Peyer's patch (tissue), 4 donors: ENCODE measurements around the gene TMEM259. TPM values are rescaled to one million over a fixed set of nuclear protein-coding genes. Genes with fewer than 3 reads are reported as not detected.

Experiments
- DNase-seq, 3 donors: peaks; one replicate each; pipeline ENCODE4 v3.0.0-alpha.2; 2017 to 2019
- H3K27ac ChIP-seq, 4 donors: fragments of 200-600 bp; sonication (generic); one replicate each; pipeline ENCODE4 v1.5.1; 2016 to 2019
- H3K27me3 ChIP-seq, 2 donors: fragments of 200-600 bp; sonication (generic); one replicate each; pipeline ENCODE4 v1.5.1; 2019
- H3K36me3 ChIP-seq, 3 donors: fragments of 200-600 bp; sonication (generic); one replicate each; pipeline ENCODE4 v1.5.1; 2016 to 2019
- H3K4me1 ChIP-seq, 4 donors: fragments of 200-600 bp; sonication (generic); one replicate each; pipeline ENCODE4 v1.5.1; 2016 to 2019
- H3K4me3 ChIP-seq, 4 donors: fragments of 200-600 bp; sonication (generic); 1 replicate in 3 of 4; 2 replicates in 1 of 4; pipeline ENCODE4 v1.5.1; 2016 to 2019; ENCODE audit warnings: mild to moderate bottlenecking in 1 of 4
- H3K9me3 ChIP-seq, 4 donors: fragments of 200-600 bp; sonication (generic); one replicate each; pipeline ENCODE4 v1.5.1; 2016 to 2019; ENCODE audit warnings: mild to moderate bottlenecking in 1 of 4
- POLR2A ChIP-seq, 2 donors: fragments of 450-650 bp; IDR thresholded peaks; one replicate each; pipeline ENCODE4 v1.5.1; 2017; ENCODE audit warnings: antibody characterized with exemption in 2 of 2, mild to moderate bottlenecking in 2 of 2, moderate library complexity in 2 of 2
- total RNA-seq, 4 donors: library from RNA; depleted of rRNA; stranded (reverse); fragments of >200 nt; gene quantifications; one replicate each; pipeline ENCODE4 v1.1.0, GENCODE V29; 2016
- TF ChIP-seq, protein P1 (sequence below), 6 experiments: fragments of 450-650 bp in 4 of 6; fragments of 200-600 bp in 2 of 6; sonication (generic) in 1 of 6; IDR thresholded peaks; one replicate each; pipeline ENCODE4 v1.5.1; 2017 to 2019; ENCODE audit warnings: antibody characterized with exemption in 6 of 6, mild to moderate bottlenecking in 3 of 6, moderate library complexity in 1 of 6

The TMEM259 gene
- total RNA-seq, 4 donors from 2014 or later, result 287 to 409 (median 366) TPM

DNA sequence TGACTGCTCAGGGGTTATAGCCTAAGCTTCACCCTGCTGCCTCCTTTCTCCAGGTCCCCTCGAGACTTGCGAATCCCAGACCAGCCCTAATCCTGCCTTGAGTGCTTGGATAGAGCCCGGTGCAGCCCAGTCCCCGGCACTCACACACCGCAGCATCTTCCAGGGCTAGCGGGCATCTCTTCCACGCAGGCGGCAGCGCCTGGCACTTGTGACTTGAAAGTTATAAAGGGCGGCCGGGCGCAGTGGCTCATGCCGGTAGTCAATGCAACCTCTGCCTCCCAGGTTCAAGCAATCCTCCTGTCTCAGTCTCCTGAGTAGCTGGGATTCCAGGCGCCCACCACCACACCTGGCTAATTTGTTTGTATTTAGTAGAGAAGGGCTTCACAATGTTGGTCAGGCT is 34.8 kb downstream of the TMEM259 start:
- no peak for DNase-seq
- H3K36me3 ChIP-seq, result peaks cover 0 to 28% (median 0%) of the 10 kb centered on the region in 3 donors

DNA sequence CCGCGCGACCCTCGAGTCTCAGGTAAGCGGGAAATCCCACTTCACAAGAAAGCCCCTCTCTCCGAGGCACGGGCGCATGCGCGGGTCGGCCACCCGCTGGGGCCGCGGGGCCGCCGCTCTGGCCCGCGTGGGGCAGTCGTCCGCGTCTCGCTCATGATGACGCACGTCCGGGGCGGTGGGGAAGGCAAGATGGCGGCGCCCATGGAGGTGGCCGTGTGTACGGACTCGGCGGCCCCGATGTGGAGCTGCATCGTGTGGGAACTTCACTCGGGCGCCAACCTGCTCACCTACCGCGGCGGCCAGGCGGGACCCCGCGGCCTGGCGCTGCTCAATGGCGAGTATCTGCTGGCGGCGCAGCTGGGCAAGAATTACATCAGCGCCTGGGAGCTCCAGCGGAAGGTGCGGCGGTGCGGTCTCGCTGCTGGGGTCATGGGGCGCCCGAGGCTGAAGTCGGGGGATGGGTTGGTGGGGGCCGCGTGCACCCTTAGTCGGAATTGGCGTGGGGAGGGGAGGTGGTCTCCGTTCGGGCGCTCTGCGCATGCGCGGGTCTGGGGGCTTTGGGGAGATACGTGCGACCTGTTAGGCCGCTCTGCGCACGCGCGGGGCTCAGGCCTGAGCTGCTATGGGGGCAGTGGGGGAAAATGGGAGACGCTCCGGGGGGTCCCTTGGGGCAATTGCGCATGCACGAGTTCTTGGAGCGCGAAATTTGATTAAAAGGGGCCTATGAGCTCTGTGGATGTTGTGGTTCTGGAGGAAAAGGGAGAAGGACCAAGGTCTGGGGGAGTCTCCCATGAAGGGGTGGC is 36.6 kb downstream of the TMEM259 start, which contains the start of gene WDR18:
Gene WDR18, plus strand, starts transcription at position 181 of the 803 bp plus-strand sequence. Its CDS starts 9 bp downstream, at position 190.
- Histone ChIP-seq H3K4me1 (peaks cover 4 to 24% (median 8%) of the 10 kb centered on the region in 4 donors), H3K27me3 (no peaks in the 10 kb centered on the region), H3K36me3 (peaks cover 0 to 17% (median 0%) of the 10 kb centered on the region in 3 donors), H3K9me3 (no peaks in the 10 kb centered on the region), H3K4me3 (peak within 1 kb of the TSS; percentile 95 to 100 (median 97)), H3K27ac (peak within 1 kb of the TSS; percentile 78 to 92 (median 88))
- peak; percentile 94 to 97 (median 94) for DNase-seq
- peak; percentile 57 to 65 for TF ChIP-seq POLR2A (IDR thresholded peaks at IDR 0.05)
- TF ChIP-seq, protein P1, sequence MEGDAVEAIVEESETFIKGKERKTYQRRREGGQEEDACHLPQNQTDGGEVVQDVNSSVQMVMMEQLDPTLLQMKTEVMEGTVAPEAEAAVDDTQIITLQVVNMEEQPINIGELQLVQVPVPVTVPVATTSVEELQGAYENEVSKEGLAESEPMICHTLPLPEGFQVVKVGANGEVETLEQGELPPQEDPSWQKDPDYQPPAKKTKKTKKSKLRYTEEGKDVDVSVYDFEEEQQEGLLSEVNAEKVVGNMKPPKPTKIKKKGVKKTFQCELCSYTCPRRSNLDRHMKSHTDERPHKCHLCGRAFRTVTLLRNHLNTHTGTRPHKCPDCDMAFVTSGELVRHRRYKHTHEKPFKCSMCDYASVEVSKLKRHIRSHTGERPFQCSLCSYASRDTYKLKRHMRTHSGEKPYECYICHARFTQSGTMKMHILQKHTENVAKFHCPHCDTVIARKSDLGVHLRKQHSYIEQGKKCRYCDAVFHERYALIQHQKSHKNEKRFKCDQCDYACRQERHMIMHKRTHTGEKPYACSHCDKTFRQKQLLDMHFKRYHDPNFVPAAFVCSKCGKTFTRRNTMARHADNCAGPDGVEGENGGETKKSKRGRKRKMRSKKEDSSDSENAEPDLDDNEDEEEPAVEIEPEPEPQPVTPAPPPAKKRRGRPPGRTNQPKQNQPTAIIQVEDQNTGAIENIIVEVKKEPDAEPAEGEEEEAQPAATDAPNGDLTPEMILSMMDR (IDR thresholded peaks at IDR 0.05), result peak; percentile 13 to 56 (median 36)

More for the DNA sequence above, 34.8 kb downstream of the TMEM259 start:
- H3K4me1 ChIP-seq, result peaks cover 4 to 24% (median 8%) of the 10 kb centered on the region in 4 donors
- H3K27ac ChIP-seq, result no peak overlapping the region
- H3K4me3 ChIP-seq, result no peak overlapping the region
- no peaks in the 10 kb centered on the region for H3K9me3 ChIP-seq
- TF ChIP-seq POLR2A (IDR thresholded peaks at IDR 0.05), result no peak
- TF ChIP-seq, protein P1 (IDR thresholded peaks at IDR 0.05), result no peak
- no peaks in the 10 kb centered on the region for H3K27me3 ChIP-seq

DNA sequence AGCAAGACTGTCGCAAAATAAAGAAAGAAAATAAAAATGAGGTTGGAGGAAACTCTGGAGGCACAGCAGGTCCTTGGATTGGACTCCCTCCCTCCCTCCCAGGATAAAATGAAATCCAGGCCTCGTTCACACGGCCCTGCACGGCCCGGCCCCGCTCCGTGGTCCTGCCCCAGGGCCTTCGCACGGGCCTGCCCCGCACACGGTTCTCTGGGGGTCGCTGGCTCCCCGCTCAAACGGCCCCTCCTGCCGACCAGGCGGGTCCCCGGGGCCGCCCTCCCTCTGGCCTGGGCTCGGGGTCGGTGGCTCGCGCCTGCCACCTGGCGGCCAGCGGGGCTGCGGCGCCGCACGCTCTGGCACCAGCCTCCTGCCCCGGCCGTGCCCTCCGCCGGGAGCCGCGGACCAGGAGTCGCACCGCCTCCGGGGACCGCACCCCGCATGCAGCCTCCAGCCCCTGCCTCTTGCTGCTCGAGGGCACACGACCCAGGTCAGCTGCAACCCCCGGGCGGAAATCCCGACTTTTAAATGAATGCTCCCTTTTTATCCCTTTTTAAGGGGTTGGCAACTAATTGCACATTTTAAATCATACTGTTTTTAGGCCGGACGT is 38.3 kb downstream of the TMEM259 start:
- no peak for TF ChIP-seq POLR2A (IDR thresholded peaks at IDR 0.05)
- TF ChIP-seq, protein P1 (IDR thresholded peaks at IDR 0.05), result peak; percentile 97 to 99 (median 98)
- H3K27ac ChIP-seq, result peak overlapping the region in 1 of 4 donors; percentile 44
- no peaks in the 10 kb centered on the region for H3K27me3 ChIP-seq
- DNase-seq, result peak; percentile 67 to 88 (median 86)
- H3K9me3 ChIP-seq, result no peaks in the 10 kb centered on the region
- peaks cover 0 to 10% (median 0%) of the 10 kb centered on the region in 3 donors for H3K36me3 ChIP-seq
- peaks cover 4 to 24% (median 8%) of the 10 kb centered on the region in 4 donors for H3K4me1 ChIP-seq
- H3K4me3 ChIP-seq, result peak overlapping the region; percentile 7 to 54 (median 28)

DNA sequence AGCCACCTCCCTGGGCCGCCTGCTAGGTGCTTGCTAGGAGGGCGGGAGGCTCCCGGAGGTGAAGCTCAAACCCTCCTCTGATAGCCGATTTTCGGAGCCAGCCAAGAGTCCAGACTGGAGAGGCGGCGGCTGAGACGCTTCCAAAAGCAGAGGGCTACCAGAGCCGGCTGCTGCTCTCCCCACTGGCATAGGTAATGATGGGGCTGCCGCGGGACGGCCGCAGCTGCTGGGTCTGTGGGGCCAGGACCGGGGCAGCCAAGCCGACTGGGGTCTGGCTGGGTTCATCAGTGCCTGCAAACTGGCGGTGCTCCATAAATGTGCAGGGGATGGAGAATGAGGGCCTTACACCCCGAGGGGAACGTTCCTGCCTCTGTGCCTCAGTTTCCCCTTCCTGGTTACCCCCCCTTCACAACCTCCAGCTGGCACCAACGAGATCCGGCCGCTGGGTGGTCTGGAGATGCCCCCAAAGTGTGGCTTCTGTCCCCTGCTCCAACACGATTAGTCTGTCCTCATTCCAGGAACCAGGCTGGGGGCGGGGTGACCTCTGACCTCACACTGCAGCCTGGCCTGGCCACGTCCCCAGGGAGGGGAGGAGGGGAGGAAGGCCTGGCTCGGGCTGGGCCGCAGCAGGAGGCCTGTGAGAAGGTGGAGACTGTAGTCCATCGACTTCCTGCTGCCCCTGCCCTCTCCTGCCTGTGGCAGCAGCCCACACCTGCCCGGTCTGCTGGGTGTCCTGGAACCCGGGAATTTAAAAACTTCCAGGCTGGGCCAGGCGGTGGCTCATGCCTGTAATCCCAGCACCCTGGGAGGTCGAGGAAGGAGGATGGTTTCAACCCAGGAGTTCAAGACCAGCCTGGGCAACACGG is 40.6 kb downstream of the TMEM259 start:
- no peaks in the 10 kb centered on the region for H3K9me3 ChIP-seq
- TF ChIP-seq, protein P1 (IDR thresholded peaks at IDR 0.05), result no peak
- TF ChIP-seq POLR2A (IDR thresholded peaks at IDR 0.05), result no peak
- no peaks in the 10 kb centered on the region for H3K36me3 ChIP-seq
- no peaks in the 10 kb centered on the region for H3K27me3 ChIP-seq
- peaks cover 4 to 23% (median 8%) of the 10 kb centered on the region in 4 donors for H3K4me1 ChIP-seq
- no peak overlapping the region for H3K27ac ChIP-seq
- no peak for DNase-seq
- no peak overlapping the region for H3K4me3 ChIP-seq

DNA sequence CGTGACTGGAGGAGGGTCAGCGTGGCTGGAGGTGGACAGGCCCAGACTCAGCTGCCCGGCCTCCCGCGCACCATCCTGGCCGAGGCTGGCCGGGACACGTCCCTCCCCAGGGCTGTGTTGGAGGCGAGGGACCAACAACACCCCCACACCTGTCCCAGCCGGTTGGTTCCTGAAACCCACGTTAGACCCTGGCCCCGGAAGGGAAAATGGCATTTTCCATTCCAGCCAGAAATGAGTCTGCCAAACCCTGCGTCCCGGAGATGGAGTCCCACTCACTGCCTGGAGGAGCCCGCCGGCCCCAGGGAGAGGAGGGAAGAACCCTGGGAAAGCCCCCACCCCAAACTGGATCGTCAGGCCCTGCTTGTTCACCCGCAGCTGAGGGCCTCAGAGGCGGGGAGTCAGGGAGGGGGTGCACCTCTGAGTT is 41.6 kb downstream of the TMEM259 start:
- TF ChIP-seq POLR2A (IDR thresholded peaks at IDR 0.05), result no peak
- TF ChIP-seq, protein P1 (IDR thresholded peaks at IDR 0.05), result no peak
- H3K4me1 ChIP-seq, result peaks cover 4 to 15% (median 6%) of the 10 kb centered on the region in 4 donors
- H3K27me3 ChIP-seq, result no peaks in the 10 kb centered on the region
- H3K36me3 ChIP-seq, result no peaks in the 10 kb centered on the region
- H3K4me3 ChIP-seq, result no peak overlapping the region
- no peak overlapping the region for H3K27ac ChIP-seq
- DNase-seq, result no peak
- H3K9me3 ChIP-seq, result no peaks in the 10 kb centered on the region
